ENCODE results near the gene RELB. TPM values are rescaled to one million over a fixed set of nuclear protein-coding genes. Genes with fewer than 3 reads are reported as not detected.
A peak's percentile ranks its signal among the peaks of the same experiment; 100 is the strongest.

RELB gene
- total and polyA plus RNA-seq, 10 of the 15 experiments (the other 5 are each of a cell fraction or from before 2014, with no cell fraction given): 0.66 to 43.8 (median 12.8) TPM

GRCh38 chr19:45003485-45003884 lies 2.2 kb downstream of the RELB start:
- Histone ChIP-seq H3K79me2 (ENCODE audit: control insufficient read depth, insufficient read depth, low read length) (peaks cover 12% of the 10 kb centered on the region), H2AFZ (ENCODE audit: control insufficient read depth, low read depth, low read length) (no peak overlapping the region), H3K27me3 (replicated peaks in 1 of 2; ENCODE audit: control insufficient read depth in 2 of 2, insufficient read depth in 2 of 2, low read length in 1 of 2) (no peaks in the 10 kb centered on the region), H3K4me1 (ENCODE audit: control insufficient read depth, insufficient read depth, low read length) (peaks cover 3% of the 10 kb centered on the region; the same call in 1 of the 2 replicates), H3K9me3 (replicated peaks; ENCODE audit: control insufficient read depth, insufficient read depth, low read length) (no peaks in the 10 kb centered on the region), H3K4me3 (no peak overlapping the region), H4K20me1 (ENCODE audit: control insufficient read depth, insufficient read depth) (no peaks in the 10 kb centered on the region), H3K9ac (ENCODE audit: control insufficient read depth, insufficient read depth, low read length) (no peak overlapping the region), H3K4me2 (ENCODE audit: control insufficient read depth, insufficient read depth) (0 out of 2 replicates have a peak overlapping the region, but pooled peaks have one; percentile 30), H3K27ac (ENCODE audit: control insufficient read depth, insufficient read depth) (no peak overlapping the region), H3K36me3 (ENCODE audit: control insufficient read depth in 2 of 2, insufficient read depth in 2 of 2, low read length in 1 of 2) (peaks cover 2 to 11% of the 10 kb centered on the region in 2 experiments; a peak in 3 of 4 replicates)
- ChIA-PET SMC1A (ENCODE audit: uncharacterized antibody, unreplicated experiment) (no interaction called here), RAD21 (ENCODE audit: unreplicated experiment) (interaction anchor here (0.6 kb wide), 1 partner anchor 134 kb away, joined by 3 read pairs; no protein-coding TSS in a partner anchor), POLR2A (interaction anchor here (0.6 to 0.7 kb wide), 3 partner anchors 14 to 174 kb away, joined by 3 to 6 read pairs (median 5); no protein-coding TSS in a partner anchor), CTCF (interaction anchor here (1.2 kb wide), 1 partner anchor 56 kb away, joined by 3 read pairs; no protein-coding TSS in a partner anchor)
- no peak for ATAC-seq
- intact Hi-C loops (cut with micrococcal nuclease; ENCODE audit: unreplicated experiment) (no loop called here), in situ Hi-C loops (cut with MboI) (no loop called here)
- DNase-seq (ENCODE audit: low read depth, low spot score): no peak
- FAIRE-seq: no peak
- WGBS (ENCODE audit: insufficient coverage, insufficient replicate concordance, low lambda C conversion rate, missing lambda C conversion rate): 94% methylated on average over 3 of the region's 4 CpGs
- BruUV-seq (replicated peaks): TSS peak; percentile 65
- TF ChIP-seq STAT1 (conservative IDR thresholded peaks at IDR 0.05) (no peak), FOXK2 (IDR thresholded peaks at IDR 0.05) (no peak), KLF5 (IDR thresholded peaks at IDR 0.05; ENCODE audit: partially characterized antibody) (no peak), SREBF1 (IDR thresholded peaks at IDR 0.05; ENCODE audit: low read length) (no peak), POU2F2 (IDR thresholded peaks at IDR 0.05; ENCODE audit: borderline replicate concordance, low read depth, low read length) (no peak)

GRCh38 chr19:45005787-45006186 lies 4.5 kb downstream of the RELB start:
- in situ Hi-C loops (cut with MboI) (no loop called here), intact Hi-C loops (cut with micrococcal nuclease; ENCODE audit: unreplicated experiment) (no loop called here)
- H3K9ac ChIP-seq (ENCODE audit: control insufficient read depth, insufficient read depth, low read length): no peak overlapping the region
- no peak overlapping the region for H2AFZ ChIP-seq (ENCODE audit: control insufficient read depth, low read depth, low read length)
- ChIA-PET POLR2A (interaction anchor here (0.6 kb wide), 1 partner anchor 23 kb away, joined by 4 read pairs; no protein-coding TSS in a partner anchor), CTCF (no interaction called here), SMC1A (ENCODE audit: uncharacterized antibody, unreplicated experiment) (no interaction called here), RAD21 (ENCODE audit: unreplicated experiment) (no interaction called here)
- no peaks in the 10 kb centered on the region for H4K20me1 ChIP-seq (ENCODE audit: control insufficient read depth, insufficient read depth)
- no peaks in the 10 kb centered on the region for H3K27me3 ChIP-seq (replicated peaks in 1 of 2; ENCODE audit: control insufficient read depth in 2 of 2, insufficient read depth in 2 of 2, low read length in 1 of 2)
- H3K79me2 ChIP-seq (ENCODE audit: control insufficient read depth, insufficient read depth, low read length): peaks cover 12% of the 10 kb centered on the region
- peaks cover 2 to 16% of the 10 kb centered on the region in 2 experiments; a peak in 3 of 4 replicates for H3K36me3 ChIP-seq (ENCODE audit: control insufficient read depth in 2 of 2, insufficient read depth in 2 of 2, low read length in 1 of 2)
- no peak overlapping the region for H3K4me3 ChIP-seq
- WGBS (ENCODE audit: insufficient coverage, insufficient replicate concordance, low lambda C conversion rate, missing lambda C conversion rate): 92% methylated on average over 9 of the region's 9 CpGs
- DNase-seq (ENCODE audit: low read depth, low spot score) (no peak), ATAC-seq (no peak), FAIRE-seq (no peak)
- peaks cover 3% of the 10 kb centered on the region; the same call in 1 of the 2 replicates for H3K4me1 ChIP-seq (ENCODE audit: control insufficient read depth, insufficient read depth, low read length)
- no peaks in the 10 kb centered on the region for H3K9me3 ChIP-seq (replicated peaks; ENCODE audit: control insufficient read depth, insufficient read depth, low read length)
- BruUV-seq (replicated peaks): no TSS peak
- H3K4me2 ChIP-seq (ENCODE audit: control insufficient read depth, insufficient read depth): no peak overlapping the region
- H3K27ac ChIP-seq (ENCODE audit: control insufficient read depth, insufficient read depth): no peak overlapping the region
- TF ChIP-seq ELK1 (IDR thresholded peaks at IDR 0.05; ENCODE audit: low read depth, low read length) (no peak), TARDBP (IDR thresholded peaks at IDR 0.05; ENCODE audit: borderline replicate concordance) (no peak), TBL1XR1 (IDR thresholded peaks at IDR 0.05; ENCODE audit: low read depth, low read length) (no peak), ZNF687 (IDR thresholded peaks at IDR 0.05) (no peak), RB1 (IDR thresholded peaks at IDR 0.05; ENCODE audit: borderline replicate concordance) (no peak), SIN3A (IDR thresholded peaks at IDR 0.05; ENCODE audit: low read depth, low read length) (no peak), KAT2A (conservative IDR thresholded peaks at IDR 0.05; ENCODE audit: control insufficient read depth, low read depth, low read length) (no peak), CBX5 (IDR thresholded peaks at IDR 0.05; ENCODE audit: low read depth) (no peak), ZNF24 (IDR thresholded peaks at IDR 0.05) (no peak)
